Lower lobe of right lung (tissue), 2 donors: ENCODE measurements around the gene ZFYVE19. TPM values are rescaled to one million over a fixed set of nuclear protein-coding genes. Genes with fewer than 3 reads are reported as not detected.

Source experiments
- ATAC-seq, 2 donors: fragments of 200-7000 bp; cut with Tn5 transposase; one replicate each; pipeline ENCODE4 v1.9.1; 2020 to 2022; ENCODE audit warnings: mild to moderate bottlenecking in 2 of 2, moderate library complexity in 2 of 2
- DNase-seq: peaks from one replicate; pipeline ENCODE4 v3.0.0-alpha.2; 2020
- H3K27ac ChIP-seq: fragments of 200-600 bp; one replicate; pipeline ENCODE4 v1.8.0; 2022
- H3K27me3 ChIP-seq: fragments of 200-600 bp; one replicate; pipeline ENCODE4 v1.8.0; 2022; ENCODE audit warnings: low read depth
- H3K36me3 ChIP-seq: fragments of 200-600 bp; one replicate; pipeline ENCODE4 v1.8.0; 2022; ENCODE audit warnings: mild to moderate bottlenecking
- H3K4me1 ChIP-seq: fragments of 200-600 bp; one replicate; pipeline ENCODE4 v1.8.0; 2022
- H3K4me3 ChIP-seq: fragments of 200-600 bp; one replicate; pipeline ENCODE4 v1.8.0; 2022; ENCODE audit warnings: mild to moderate bottlenecking
- H3K9me3 ChIP-seq: fragments of 200-600 bp; one replicate; pipeline ENCODE4 v1.8.0; 2022
- CTCF ChIP-seq: fragments of 200-600 bp; IDR thresholded peaks from one replicate; pipeline ENCODE4 v1.8.0; 2022; ENCODE audit warnings: antibody characterized with exemption, mild to moderate bottlenecking
- intact Hi-C: fragments of 100-400 bp; cut with DNase I; formaldehyde crosslinking; loops from one replicate; pipeline ENCODE4 v1.11.0; 2022
- total RNA-seq: library from RNA; stranded (reverse); fragmentation: NEBNext Ultra II Directional; extraction: Animal tissue kit (Norgen Biotek cat#: 25700); gene quantifications from one replicate; pipeline ENCODE4 v1.2.1, GENCODE V29; 2021
- donor health status: DM: no; HTN: yes; CAD: no; lungs with severe emphysema.

ZFYVE19 gene
- total RNA-seq, 1 donor from 2014 or later = 29.6 TPM

- H3K9me3 ChIP-seq = no peaks in the 10 kb centered on the region
- H3K4me1 ChIP-seq = peaks cover 59% of the 10 kb centered on the region
- DNase-seq (no peak), ATAC-seq (peak; percentile 4 to 55)
- H3K36me3 ChIP-seq = peaks cover 30% of the 10 kb centered on the region
- H3K4me3 ChIP-seq = peak overlapping the region; percentile 75
- H3K27ac ChIP-seq = peak overlapping the region; percentile 89
- TF ChIP-seq CTCF = no peak
- intact Hi-C loops = no loop called here
- no peaks in the 10 kb centered on the region for H3K27me3 ChIP-seq
These were observed 42.2 kb upstream of the ZFYVE19 start for GRCh38 chr15:40764629-40765103.

GRCh38 chr15:40766194-40766815 lies 40.6 kb upstream of the ZFYVE19 start:
- DNase-seq (peak; percentile 31), ATAC-seq (no peak)
- H3K36me3 ChIP-seq = peaks cover 41% of the 10 kb centered on the region
- no peaks in the 10 kb centered on the region for H3K9me3 ChIP-seq
- H3K4me1 ChIP-seq = peaks cover 71% of the 10 kb centered on the region
- TF ChIP-seq CTCF = no peak
- intact Hi-C loops = no loop called here
- no peak overlapping the region for H3K4me3 ChIP-seq
- no peaks in the 10 kb centered on the region for H3K27me3 ChIP-seq
- H3K27ac ChIP-seq = no peak overlapping the region

- Histone ChIP-seq H3K27me3 (no peaks in the 10 kb centered on the region), H3K36me3 (peaks cover 49% of the 10 kb centered on the region), H3K4me3 (no peak overlapping the region), H3K4me1 (peaks cover 71% of the 10 kb centered on the region), H3K9me3 (no peaks in the 10 kb centered on the region), H3K27ac (no peak overlapping the region)
- ATAC-seq (no peak), DNase-seq (peak; percentile 39)
- TF ChIP-seq CTCF = no peak
- intact Hi-C loops = no loop called here
These were observed 39.7 kb upstream of the ZFYVE19 start for GRCh38 chr15:40766906-40767837.

GRCh38 chr15:40767838-40768500 lies 38.9 kb upstream of the ZFYVE19 start:
- peaks cover 57% of the 10 kb centered on the region for H3K36me3 ChIP-seq
- peaks cover 65% of the 10 kb centered on the region for H3K4me1 ChIP-seq
- H3K4me3 ChIP-seq = no peak overlapping the region
- peak overlapping the region; percentile 70 for H3K27ac ChIP-seq
- TF ChIP-seq CTCF = no peak
- intact Hi-C loops = no loop called here
- H3K27me3 ChIP-seq = no peaks in the 10 kb centered on the region
- DNase-seq (peak; percentile 30), ATAC-seq (no peak)
- no peaks in the 10 kb centered on the region for H3K9me3 ChIP-seq

GRCh38 chr15:40768521-40769273 lies 38.2 kb upstream of the ZFYVE19 start:
- DNase-seq = peak; percentile 45
- intact Hi-C loops = no loop called here
- Histone ChIP-seq H3K27me3 (no peaks in the 10 kb centered on the region), H3K4me3 (no peak overlapping the region), H3K4me1 (peaks cover 58% of the 10 kb centered on the region), H3K36me3 (peaks cover 64% of the 10 kb centered on the region), H3K9me3 (no peaks in the 10 kb centered on the region), H3K27ac (peak overlapping the region; percentile 70)
- ATAC-seq = peak in 1 of 2 donors; percentile 0
- TF ChIP-seq CTCF = no peak
